Stimulated activated CD8-positive, alpha-beta memory T cell treated with anti-CD3 and anti-CD28 coated beads, Interleukin-12 subunit alpha, Interleukin-12 subunit beta, amount 100 ng/mL, for 4 hours (primary cell): ENCODE results near the gene ELAC2.

Experiments used
- DNase-seq: peaks from one replicate; pipeline ENCODE4 v3.0.0-alpha.2; 2020; ENCODE audit warnings: low read depth

The ELAC2 gene, protein sequence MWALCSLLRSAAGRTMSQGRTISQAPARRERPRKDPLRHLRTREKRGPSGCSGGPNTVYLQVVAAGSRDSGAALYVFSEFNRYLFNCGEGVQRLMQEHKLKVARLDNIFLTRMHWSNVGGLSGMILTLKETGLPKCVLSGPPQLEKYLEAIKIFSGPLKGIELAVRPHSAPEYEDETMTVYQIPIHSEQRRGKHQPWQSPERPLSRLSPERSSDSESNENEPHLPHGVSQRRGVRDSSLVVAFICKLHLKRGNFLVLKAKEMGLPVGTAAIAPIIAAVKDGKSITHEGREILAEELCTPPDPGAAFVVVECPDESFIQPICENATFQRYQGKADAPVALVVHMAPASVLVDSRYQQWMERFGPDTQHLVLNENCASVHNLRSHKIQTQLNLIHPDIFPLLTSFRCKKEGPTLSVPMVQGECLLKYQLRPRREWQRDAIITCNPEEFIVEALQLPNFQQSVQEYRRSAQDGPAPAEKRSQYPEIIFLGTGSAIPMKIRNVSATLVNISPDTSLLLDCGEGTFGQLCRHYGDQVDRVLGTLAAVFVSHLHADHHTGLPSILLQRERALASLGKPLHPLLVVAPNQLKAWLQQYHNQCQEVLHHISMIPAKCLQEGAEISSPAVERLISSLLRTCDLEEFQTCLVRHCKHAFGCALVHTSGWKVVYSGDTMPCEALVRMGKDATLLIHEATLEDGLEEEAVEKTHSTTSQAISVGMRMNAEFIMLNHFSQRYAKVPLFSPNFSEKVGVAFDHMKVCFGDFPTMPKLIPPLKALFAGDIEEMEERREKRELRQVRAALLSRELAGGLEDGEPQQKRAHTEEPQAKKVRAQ

DNA sequence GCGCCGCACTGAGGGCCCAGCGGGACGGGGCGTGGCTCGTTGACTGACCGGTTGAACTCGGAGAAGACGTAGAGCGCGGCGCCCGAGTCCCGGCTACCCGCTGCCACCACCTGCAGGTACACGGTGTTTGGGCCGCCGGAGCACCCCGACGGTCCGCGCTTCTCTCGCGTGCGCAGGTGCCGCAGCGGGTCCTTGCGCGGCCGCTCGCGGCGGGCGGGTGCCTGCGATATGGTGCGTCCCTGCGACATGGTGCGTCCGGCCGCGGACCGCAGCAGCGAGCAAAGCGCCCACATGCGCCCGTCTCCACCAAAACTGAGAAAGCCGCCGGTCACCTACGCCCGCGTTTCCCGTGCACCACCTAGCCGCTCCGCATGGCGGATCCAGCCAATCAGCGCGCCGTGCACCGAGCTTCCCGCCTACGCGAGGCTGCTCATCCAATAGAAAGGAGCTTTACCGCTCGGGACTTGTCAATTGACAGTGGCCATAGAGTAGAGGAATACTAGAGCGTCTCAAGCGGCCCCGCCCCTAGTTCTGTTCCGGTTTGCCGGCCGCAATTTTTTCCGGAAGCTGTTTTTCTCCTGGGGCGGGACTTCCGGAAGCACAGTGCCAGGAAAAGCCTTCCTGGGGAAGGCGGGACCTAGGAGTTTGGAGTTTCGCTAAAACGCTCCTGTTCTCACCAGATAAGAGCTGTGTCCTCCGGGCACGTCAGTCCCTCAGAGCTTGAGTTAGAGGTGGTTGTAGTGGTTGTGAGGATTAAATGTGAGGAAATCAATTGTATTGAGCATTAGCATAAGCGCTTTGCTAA is at the start of gene ELAC2:
TSS of gene ELAC2 (minus strand) at position 373 of the 805 bp plus-strand sequence. CDS start at position 293, 80 bp downstream.
- DNase-seq = peak; percentile 90

DNA sequence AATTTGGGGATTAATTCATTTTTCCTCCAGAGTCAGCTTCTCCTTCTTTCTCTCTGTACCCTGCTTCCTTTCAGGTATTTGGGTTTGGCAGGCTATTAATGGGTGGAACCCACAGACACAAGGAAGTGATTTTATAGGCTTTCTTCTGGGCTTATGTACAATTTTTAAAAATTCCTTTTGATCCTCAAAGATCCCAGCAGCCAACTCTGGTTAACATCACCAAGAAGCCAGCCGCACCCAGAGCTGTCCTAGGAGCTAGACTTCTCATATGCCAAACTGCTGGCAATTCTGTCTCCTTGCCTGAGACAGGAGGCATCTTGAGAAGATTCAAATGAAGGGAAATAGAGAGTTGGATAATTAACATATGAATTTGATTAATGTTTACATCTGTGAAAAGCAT is 47.2 kb upstream of the ELAC2 start:
- no peak for DNase-seq

- DNase-seq = no peak
These were observed 37.3 kb upstream of the ELAC2 start for GRCh38 chr17:13055131-13055530.

DNA sequence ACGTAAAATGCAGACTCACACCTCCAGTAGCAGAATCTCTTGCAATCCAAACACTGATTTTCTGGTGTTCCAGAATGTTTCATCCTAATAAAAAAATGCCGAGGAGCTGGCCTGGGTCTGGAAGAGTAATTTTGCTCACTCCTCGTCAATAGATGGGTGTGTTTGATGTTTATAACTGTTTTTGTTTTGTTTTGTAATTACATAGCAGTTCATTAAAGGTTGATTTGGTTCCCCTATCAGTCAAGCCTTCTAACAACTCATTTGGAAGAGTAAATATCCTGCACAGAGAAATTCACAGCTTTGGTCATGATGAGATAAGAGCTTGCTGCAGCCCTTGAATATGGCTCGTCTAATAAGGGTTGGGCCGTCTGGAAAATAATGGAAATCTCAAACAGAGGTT is 36.8 kb upstream of the ELAC2 start:
- no peak for DNase-seq

DNA sequence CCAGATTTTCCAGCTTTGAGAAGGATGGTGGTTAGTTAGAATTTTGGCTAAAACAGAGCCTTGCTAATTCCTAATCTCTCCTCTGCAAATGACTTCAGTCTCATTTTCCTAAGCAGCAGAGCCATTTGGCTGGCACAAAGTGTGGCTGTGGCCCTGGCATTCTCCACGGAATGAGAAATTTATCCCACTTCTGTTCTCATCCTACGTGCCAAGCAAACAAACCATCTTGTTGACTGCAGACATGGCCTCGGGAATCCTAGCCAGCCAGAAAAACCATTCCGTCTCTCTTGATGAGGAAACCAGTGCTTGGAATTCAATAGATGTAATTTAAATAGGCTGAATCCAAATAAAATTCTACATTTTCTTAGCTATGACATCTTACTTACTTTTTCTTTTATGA is 34.1 kb upstream of the ELAC2 start:
- DNase-seq = no peak

DNA sequence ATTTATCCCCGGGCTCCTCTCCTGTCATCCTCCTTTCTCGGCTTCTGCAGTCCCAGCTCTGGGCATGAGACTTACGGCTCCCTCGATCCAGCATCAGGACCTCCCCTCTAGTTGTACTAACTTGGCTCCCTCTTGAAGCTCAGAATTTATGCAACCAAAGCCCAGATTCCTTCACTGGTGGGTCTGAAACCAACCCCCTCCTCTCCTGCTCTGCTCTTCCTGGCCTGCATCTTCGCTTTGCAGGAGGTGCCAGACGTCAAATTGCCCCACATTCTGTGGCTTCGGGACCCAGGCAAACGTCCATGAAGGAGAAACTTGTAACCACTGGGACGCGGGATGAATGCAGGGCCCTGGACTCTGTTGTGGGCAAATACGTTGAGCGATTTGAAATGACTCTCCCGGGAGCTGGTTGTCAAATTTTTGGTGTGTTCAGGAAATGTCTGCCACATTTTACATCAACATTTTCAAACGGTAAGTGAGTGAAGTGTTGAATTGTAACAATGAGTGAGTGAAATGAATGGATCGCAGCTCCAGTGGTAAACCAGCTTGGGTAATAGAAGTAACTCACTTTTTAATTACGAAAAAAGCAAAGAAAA is 29.3 kb upstream of the ELAC2 start:
- no peak for DNase-seq

- no peak for DNase-seq
These were observed 28.5 kb upstream of the ELAC2 start for GRCh38 chr17:13046361-13046760.

- no peak for DNase-seq
These were observed 26.8 kb upstream of the ELAC2 start for GRCh38 chr17:13044572-13045065.

- no peak for DNase-seq
These were observed 21.3 kb upstream of the ELAC2 start for GRCh38 chr17:13038931-13039665.

- DNase-seq = no peak
These were observed 18.9 kb upstream of the ELAC2 start for GRCh38 chr17:13036751-13037150.

- DNase-seq = no peak
These were observed 17.6 kb upstream of the ELAC2 start for GRCh38 chr17:13035420-13035819.

DNA sequence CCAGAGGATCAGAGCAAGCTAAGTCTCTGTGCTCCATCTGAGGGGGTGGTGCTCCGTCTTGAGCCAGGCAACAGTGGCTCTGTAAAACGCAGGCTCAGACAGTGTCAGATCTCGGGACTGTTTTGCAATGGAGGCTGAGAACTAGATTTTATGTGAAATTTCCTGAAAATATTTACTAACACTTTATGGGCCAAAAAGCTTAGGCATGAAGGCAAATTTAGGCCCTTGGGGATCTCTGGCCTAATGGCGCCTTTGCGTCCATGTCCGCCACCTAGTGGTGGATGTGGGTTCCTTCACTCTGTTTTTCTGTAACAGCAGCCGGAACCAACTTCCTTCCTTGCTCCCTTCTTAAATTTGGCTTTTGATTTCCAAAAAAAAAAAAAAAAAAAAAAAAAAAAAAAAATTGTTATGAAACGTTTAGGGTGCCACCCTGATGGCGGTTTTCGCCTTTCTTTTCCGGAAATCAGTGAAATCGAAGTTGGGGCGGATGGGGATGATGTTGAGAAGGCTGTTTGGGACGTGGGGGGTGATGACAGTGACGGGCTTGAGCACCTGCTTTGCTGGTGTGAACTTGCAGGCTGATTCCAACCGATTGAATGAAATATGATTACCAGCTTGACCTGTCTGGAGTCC is 14.0 kb upstream of the ELAC2 start:
- DNase-seq = no peak

- DNase-seq = no peak
These were observed 12.9 kb upstream of the ELAC2 start for GRCh38 chr17:13030459-13031300.

GRCh38 chr17:13030056-13030455 is 12.2 kb upstream of the ELAC2 start:
- DNase-seq = no peak

GRCh38 chr17:13029340-13029739 is 11.5 kb upstream of the ELAC2 start:
- DNase-seq = no peak

- no peak for DNase-seq
These were observed 9.4 kb upstream of the ELAC2 start for GRCh38 chr17:13027246-13027645.

GRCh38 chr17:13025687-13026086 is 7.9 kb upstream of the ELAC2 start:
- DNase-seq = no peak

- DNase-seq = no peak
These were observed 7.4 kb upstream of the ELAC2 start for GRCh38 chr17:13025258-13025627.

DNA sequence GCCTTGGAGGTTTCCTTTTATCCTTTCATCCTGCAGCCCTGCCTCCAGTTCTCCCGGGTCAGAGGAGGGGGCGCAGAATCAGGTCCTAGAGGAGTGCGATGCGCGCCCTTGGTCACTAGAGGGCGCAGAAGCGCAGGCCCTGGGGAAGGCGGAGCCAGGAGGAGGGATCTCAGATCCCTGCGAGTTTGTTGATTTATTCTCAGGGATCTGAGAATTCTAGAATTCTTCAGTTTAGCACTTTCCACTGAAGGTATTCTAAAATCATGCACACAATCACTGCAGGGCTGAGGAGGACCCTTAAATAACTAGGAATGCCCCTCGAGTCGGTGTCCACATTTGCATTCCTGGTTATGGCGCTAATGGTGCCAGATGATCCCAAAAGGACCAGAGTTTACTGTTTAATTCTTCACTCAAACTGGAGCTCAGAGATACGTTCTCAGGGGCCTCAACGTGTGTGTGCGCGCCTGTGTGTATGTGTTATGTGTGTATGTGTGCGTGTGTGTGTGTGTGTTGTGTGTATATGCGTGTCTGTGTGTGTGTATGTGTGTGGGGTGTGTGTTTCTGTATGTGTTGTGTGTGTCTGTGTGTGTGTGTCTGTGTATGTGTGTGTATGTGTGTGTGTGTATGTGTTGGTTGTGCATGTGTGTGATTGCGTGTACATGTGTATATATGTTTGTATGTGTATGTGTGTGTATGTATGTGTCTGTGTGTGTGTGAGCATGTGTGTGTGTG is 6.9 kb upstream of the ELAC2 start:
- DNase-seq = peak; percentile 40
